Neutrophil (primary cell): ENCODE data around the gene PTPRN2.

Source experiments
- H3K27ac ChIP-seq: fragments of 200-600 bp; sonication (generic); 2 replicates; pipeline ENCODE4 v1.5.1; 2016; ENCODE audit warnings: mild to moderate bottlenecking, moderate library complexity
- H3K27me3 ChIP-seq: fragments of 200-600 bp; sonication (generic); 2 replicates; pipeline ENCODE4 v1.6.0; 2016; ENCODE audit warnings: mild to moderate bottlenecking
- H3K36me3 ChIP-seq: fragments of 200-600 bp; sonication (generic); 2 replicates; pipeline ENCODE4 v1.5.1; 2017
- H3K4me1 ChIP-seq, 2 experiments: fragments of 200-600 bp in 1 of 2; sonication (generic) in 1 of 2; 1 replicate in 1 of 2; 2 replicates in 1 of 2; pipeline versions ENCODE4 v1.5.1 to v1.6.1; 2013 to 2016; ENCODE audit warnings: low read depth in 1 of 2, low read length in 1 of 2, mild to moderate bottlenecking in 1 of 2, moderate library complexity in 1 of 2; ENCODE audit not compliant: control insufficient read depth in 1 of 2, insufficient read depth in 1 of 2
- H3K4me3 ChIP-seq, 2 experiments: fragments of 200-600 bp in 1 of 2; sonication (generic) in 1 of 2; 1 replicate in 1 of 2; 2 replicates in 1 of 2; pipeline ENCODE4 v1.5.1; 2013 to 2016; ENCODE audit warnings: low read depth in 1 of 2, low read length in 1 of 2, mild to moderate bottlenecking in 1 of 2, moderate library complexity in 1 of 2
- H3K9me3 ChIP-seq: fragments of 200-600 bp; sonication (generic); 2 replicates; pipeline ENCODE4 v1.5.1; 2016
- CTCF ChIP-seq: fragments of 200-600 bp; sonication (generic); IDR thresholded peaks from 2 replicates; pipeline ENCODE4 v1.5.1; 2016; ENCODE audit warnings: antibody characterized with exemption

The PTPRN2 gene

GRCh38 chr7:158279539-158280447, 307.8 kb downstream of the PTPRN2 start:
- no peak overlapping the region for H3K27ac ChIP-seq
- H3K36me3 ChIP-seq = no peaks in the 10 kb centered on the region
- no peak overlapping the region for H3K4me3 ChIP-seq
- H3K9me3 ChIP-seq = no peaks in the 10 kb centered on the region
- H3K4me1 ChIP-seq = no peaks in the 10 kb centered on the region
- no peak for TF ChIP-seq CTCF
- no peaks in the 10 kb centered on the region for H3K27me3 ChIP-seq

GRCh38 chr7:158278745-158279320, 308.8 kb downstream of the PTPRN2 start:
- no peak overlapping the region for H3K4me3 ChIP-seq
- no peaks in the 10 kb centered on the region for H3K4me1 ChIP-seq
- no peaks in the 10 kb centered on the region for H3K36me3 ChIP-seq
- no peak for TF ChIP-seq CTCF
- H3K27me3 ChIP-seq = no peaks in the 10 kb centered on the region
- no peaks in the 10 kb centered on the region for H3K9me3 ChIP-seq
- H3K27ac ChIP-seq = no peak overlapping the region

- H3K27ac ChIP-seq = no peak overlapping the region
- H3K4me3 ChIP-seq = no peak overlapping the region
- H3K4me1 ChIP-seq = no peaks in the 10 kb centered on the region
- H3K36me3 ChIP-seq = no peaks in the 10 kb centered on the region
- H3K27me3 ChIP-seq = no peaks in the 10 kb centered on the region
- TF ChIP-seq CTCF = no peak
- H3K9me3 ChIP-seq = no peaks in the 10 kb centered on the region
Measured at GRCh38 chr7:158277219-158278141, 310.1 kb downstream of the PTPRN2 start.

GRCh38 chr7:158276414-158277218, 311.0 kb downstream of the PTPRN2 start:
- H3K36me3 ChIP-seq = no peaks in the 10 kb centered on the region
- no peaks in the 10 kb centered on the region for H3K4me1 ChIP-seq
- no peaks in the 10 kb centered on the region for H3K27me3 ChIP-seq
- no peak overlapping the region for H3K27ac ChIP-seq
- H3K9me3 ChIP-seq = no peaks in the 10 kb centered on the region
- H3K4me3 ChIP-seq = no peak overlapping the region
- no peak for TF ChIP-seq CTCF
